Suprapubic skin (tissue), 4 donors: Measurements from ENCODE around the gene DNM3. TPM values are rescaled to one million over a fixed set of nuclear protein-coding genes. Genes with fewer than 3 reads are reported as not detected.

Experiments
- DNase-seq, 2 donors: peaks; one replicate each; pipeline ENCODE4 v3.0.0-alpha.2; 2019; ENCODE audit warnings: low spot score in 2 of 2
- H3K27ac ChIP-seq: fragments of 200-600 bp; sonication (generic); one replicate; pipeline ENCODE4 v1.5.1; 2019
- H3K27me3 ChIP-seq: fragments of 200-600 bp; sonication (generic); one replicate; pipeline ENCODE4 v1.5.1; 2019
- H3K36me3 ChIP-seq: fragments of 200-600 bp; sonication (generic); one replicate; pipeline ENCODE4 v1.5.1; 2019
- H3K4me1 ChIP-seq: fragments of 200-600 bp; sonication (generic); one replicate; pipeline ENCODE4 v1.5.1; 2019
- H3K4me3 ChIP-seq: fragments of 200-600 bp; sonication (generic); one replicate; pipeline ENCODE4 v1.5.1; 2019; ENCODE audit warnings: mild to moderate bottlenecking
- H3K9me3 ChIP-seq: fragments of 200-600 bp; sonication (generic); one replicate; pipeline ENCODE4 v1.5.1; 2019
- EP300 ChIP-seq: sonication (generic); formaldehyde crosslinking; IDR thresholded peaks from one replicate; pipeline ENCODE4 v1.6.1; 2017; ENCODE audit warnings: antibody characterized with exemption
- POLR2A ChIP-seq, 2 donors: fragments of 450-650 bp; IDR thresholded peaks; one replicate each; pipeline ENCODE4 v1.6.1; 2017; ENCODE audit warnings: antibody characterized with exemption in 2 of 2, mild to moderate bottlenecking in 2 of 2, moderate library complexity in 2 of 2
- POLR2AphosphoS5 ChIP-seq, 3 donors: sonication (generic); formaldehyde crosslinking; IDR thresholded peaks; one replicate each; pipeline ENCODE4 v1.6.1; 2017; ENCODE audit warnings: antibody characterized with exemption in 3 of 3
- WGBS: methylation state at CpG from one replicate; pipeline ENCODE4 v1.1.5; 2018; 5-methylcytosine and 5-hydroxymethylcytosine counted together
- total RNA-seq, 4 donors: library from RNA; depleted of rRNA; stranded (reverse); fragments of >200 nt; gene quantifications; one replicate each; pipeline ENCODE4 v1.1.0, GENCODE V29; 2016
- TF ChIP-seq, protein P1 (sequence below), 2 donors: fragments of 200-600 bp in 1 of 2; fragments of 450-650 bp in 1 of 2; sonication (generic) in 1 of 2; IDR thresholded peaks; one replicate each; pipeline ENCODE4 v1.5.1; 2016 to 2019; ENCODE audit warnings: antibody characterized with exemption in 2 of 2, mild to moderate bottlenecking in 1 of 2, moderate library complexity in 1 of 2

DNM3 gene
- total RNA-seq, 4 donors from 2014 or later, result 1.6 to 11.7 (median 3.7) TPM

- H3K9me3 ChIP-seq, result no peaks in the 10 kb centered on the region
- H3K27me3 ChIP-seq, result no peaks in the 10 kb centered on the region
- H3K4me1 ChIP-seq, result no peaks in the 10 kb centered on the region
- H3K36me3 ChIP-seq, result no peaks in the 10 kb centered on the region
- no peak overlapping the region for H3K4me3 ChIP-seq
- H3K27ac ChIP-seq, result no peak overlapping the region
- DNase-seq, result no peak
- TF ChIP-seq POLR2AphosphoS5 (IDR thresholded peaks at IDR 0.05) (no peak), POLR2A (IDR thresholded peaks at IDR 0.05) (no peak), EP300 (no peak)
- TF ChIP-seq, protein P1, sequence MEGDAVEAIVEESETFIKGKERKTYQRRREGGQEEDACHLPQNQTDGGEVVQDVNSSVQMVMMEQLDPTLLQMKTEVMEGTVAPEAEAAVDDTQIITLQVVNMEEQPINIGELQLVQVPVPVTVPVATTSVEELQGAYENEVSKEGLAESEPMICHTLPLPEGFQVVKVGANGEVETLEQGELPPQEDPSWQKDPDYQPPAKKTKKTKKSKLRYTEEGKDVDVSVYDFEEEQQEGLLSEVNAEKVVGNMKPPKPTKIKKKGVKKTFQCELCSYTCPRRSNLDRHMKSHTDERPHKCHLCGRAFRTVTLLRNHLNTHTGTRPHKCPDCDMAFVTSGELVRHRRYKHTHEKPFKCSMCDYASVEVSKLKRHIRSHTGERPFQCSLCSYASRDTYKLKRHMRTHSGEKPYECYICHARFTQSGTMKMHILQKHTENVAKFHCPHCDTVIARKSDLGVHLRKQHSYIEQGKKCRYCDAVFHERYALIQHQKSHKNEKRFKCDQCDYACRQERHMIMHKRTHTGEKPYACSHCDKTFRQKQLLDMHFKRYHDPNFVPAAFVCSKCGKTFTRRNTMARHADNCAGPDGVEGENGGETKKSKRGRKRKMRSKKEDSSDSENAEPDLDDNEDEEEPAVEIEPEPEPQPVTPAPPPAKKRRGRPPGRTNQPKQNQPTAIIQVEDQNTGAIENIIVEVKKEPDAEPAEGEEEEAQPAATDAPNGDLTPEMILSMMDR (IDR thresholded peaks at IDR 0.05), result no peak
These were observed 132.1 kb downstream of the DNM3 start for GRCh38 chr1:171973421-171973820.

DNA sequence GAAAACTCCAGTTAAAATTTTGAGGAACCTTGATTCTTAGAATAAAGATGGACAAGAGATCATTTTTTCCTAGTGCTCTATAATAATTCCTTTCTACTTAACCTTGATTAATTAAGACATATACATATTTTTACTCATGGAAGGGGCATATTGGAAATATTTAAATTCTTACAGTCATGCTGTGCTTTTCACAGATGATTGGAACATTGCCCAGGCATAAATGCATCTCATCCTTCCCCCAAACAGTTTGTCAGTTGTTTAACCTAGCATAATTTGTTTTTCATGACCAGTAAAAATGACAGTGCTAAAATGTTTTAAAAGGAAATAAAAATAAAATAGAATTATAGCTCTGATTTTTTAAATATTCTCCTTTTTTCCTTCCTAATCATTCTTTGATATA is 140.0 kb downstream of the DNM3 start:
- no peaks in the 10 kb centered on the region for H3K27me3 ChIP-seq
- TF ChIP-seq POLR2A (IDR thresholded peaks at IDR 0.05), result no peak
- no peak for TF ChIP-seq EP300
- no peak for TF ChIP-seq POLR2AphosphoS5 (IDR thresholded peaks at IDR 0.05)
- TF ChIP-seq, protein P1 (IDR thresholded peaks at IDR 0.05), result no peak
- no peak for DNase-seq
- no peak overlapping the region for H3K4me3 ChIP-seq
- H3K36me3 ChIP-seq, result no peaks in the 10 kb centered on the region
- H3K9me3 ChIP-seq, result no peaks in the 10 kb centered on the region
- no peaks in the 10 kb centered on the region for H3K4me1 ChIP-seq
- H3K27ac ChIP-seq, result no peak overlapping the region

DNA sequence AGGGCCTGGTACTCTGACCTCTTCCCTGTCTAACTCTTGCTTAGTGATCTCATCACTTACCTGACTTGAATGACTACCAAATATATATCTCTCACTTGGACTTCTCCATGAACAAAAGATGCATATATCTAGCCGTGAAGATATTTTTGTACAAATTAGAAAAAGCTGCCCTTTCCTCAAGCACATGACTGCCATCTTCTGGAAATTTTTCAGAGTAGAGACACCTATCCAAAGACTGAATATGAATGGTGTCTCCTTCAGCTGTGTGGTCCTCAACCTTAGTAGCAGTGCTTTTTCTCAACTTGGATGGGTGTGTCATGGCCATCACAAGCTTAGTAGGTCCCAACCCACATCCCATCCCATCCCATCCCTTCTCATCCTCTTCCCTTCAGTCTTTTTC is 142.3 kb downstream of the DNM3 start:
- Histone ChIP-seq H3K27me3 (no peaks in the 10 kb centered on the region), H3K4me1 (no peaks in the 10 kb centered on the region), H3K27ac (no peak overlapping the region), H3K9me3 (no peaks in the 10 kb centered on the region), H3K4me3 (no peak overlapping the region), H3K36me3 (no peaks in the 10 kb centered on the region)
- DNase-seq, result no peak
- WGBS, result 32% methylated on average over 1 of the region's 1 CpG
- TF ChIP-seq POLR2AphosphoS5 (IDR thresholded peaks at IDR 0.05) (no peak), EP300 (no peak)

- no peak for TF ChIP-seq POLR2A (IDR thresholded peaks at IDR 0.05)
- TF ChIP-seq POLR2AphosphoS5 (IDR thresholded peaks at IDR 0.05), result no peak
- TF ChIP-seq EP300, result no peak
- TF ChIP-seq, protein P1 (IDR thresholded peaks at IDR 0.05), result no peak
- Histone ChIP-seq H3K36me3 (no peaks in the 10 kb centered on the region), H3K4me3 (no peak overlapping the region), H3K9me3 (no peaks in the 10 kb centered on the region), H3K27ac (no peak overlapping the region), H3K27me3 (no peaks in the 10 kb centered on the region), H3K4me1 (no peaks in the 10 kb centered on the region)
- DNase-seq, result no peak
- 68% methylated on average over 7 of the region's 7 CpGs for WGBS
These were observed 143.0 kb downstream of the DNM3 start for GRCh38 chr1:171984262-171984661.

GRCh38 chr1:171984850-171985485 is 143.7 kb downstream of the DNM3 start:
- Histone ChIP-seq H3K4me3 (no peak overlapping the region), H3K9me3 (no peaks in the 10 kb centered on the region), H3K4me1 (no peaks in the 10 kb centered on the region), H3K27me3 (no peaks in the 10 kb centered on the region), H3K36me3 (no peaks in the 10 kb centered on the region), H3K27ac (no peak overlapping the region)
- TF ChIP-seq, protein P1 (IDR thresholded peaks at IDR 0.05), result peak; percentile 64 to 70
- TF ChIP-seq POLR2AphosphoS5 (IDR thresholded peaks at IDR 0.05), result no peak
- DNase-seq, result no peak
- WGBS, result 27% methylated on average over 3 of the region's 3 CpGs

DNA sequence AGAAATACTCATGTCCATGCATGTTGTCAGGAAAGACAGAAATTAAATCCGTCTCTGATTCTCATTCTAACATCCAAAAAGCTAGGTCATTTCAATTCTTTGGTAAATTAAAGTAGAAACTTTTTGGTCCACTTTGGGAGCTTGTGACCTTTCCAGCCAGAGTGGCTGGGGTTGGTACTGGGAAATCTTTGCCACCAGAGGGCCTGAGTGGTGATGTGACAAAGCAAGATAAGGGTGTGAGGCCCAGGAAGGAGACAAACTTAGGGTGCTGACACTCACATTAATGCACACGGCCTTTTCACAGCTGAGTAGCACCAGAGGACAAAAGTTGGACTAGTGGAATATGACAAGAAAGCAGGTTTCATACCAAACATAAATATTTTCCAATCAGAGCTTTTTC is 144.3 kb downstream of the DNM3 start:
- DNase-seq, result no peak
- Histone ChIP-seq H3K36me3 (no peaks in the 10 kb centered on the region), H3K27ac (no peak overlapping the region), H3K4me3 (no peak overlapping the region), H3K9me3 (no peaks in the 10 kb centered on the region), H3K27me3 (no peaks in the 10 kb centered on the region), H3K4me1 (no peaks in the 10 kb centered on the region)
- WGBS, result 60% methylated on average over 2 of the region's 2 CpGs
- no peak for TF ChIP-seq POLR2A (IDR thresholded peaks at IDR 0.05)
- TF ChIP-seq, protein P1 (IDR thresholded peaks at IDR 0.05), result no peak
- TF ChIP-seq EP300, result no peak
- TF ChIP-seq POLR2AphosphoS5 (IDR thresholded peaks at IDR 0.05), result no peak
